Lung (tissue), 12 donors: ENCODE results near the gene CREB3. TPM values are rescaled to one million over a fixed set of nuclear protein-coding genes. Genes with fewer than 3 reads are reported as not detected.

Experiments
- ATAC-seq: fragments of 200-7000 bp; cut with Tn5 transposase; one replicate; pipeline ENCODE4 v1.9.1; 2020; ENCODE audit warnings: moderate number of reproducible peaks; ENCODE audit not compliant: insufficient read depth, low FRiP score
- DNase-seq, 3 donors: peaks; one replicate each; pipeline ENCODE4 v3.0.0-alpha.2; 2013 to 2017
- H3K27ac ChIP-seq, 2 donors: one replicate each; pipeline ENCODE4 v1.5.1; 2013; ENCODE audit warnings: mild to moderate bottlenecking in 2 of 2, moderate library complexity in 2 of 2, control low read depth in 1 of 2, inconsistent platforms in 1 of 2, low read depth in 1 of 2, low read length in 1 of 2
- H3K27me3 ChIP-seq, 3 donors: one replicate each; pipeline ENCODE4 v1.5.1; 2013; ENCODE audit warnings: low read length in 2 of 3; ENCODE audit not compliant: control insufficient read depth in 3 of 3, insufficient read depth in 3 of 3
- H3K36me3 ChIP-seq, 4 donors: one replicate each; pipeline ENCODE4 v1.5.1; 2013; ENCODE audit warnings: low read length in 4 of 4, mild to moderate bottlenecking in 1 of 4, moderate library complexity in 1 of 4; ENCODE audit not compliant: control insufficient read depth in 4 of 4, insufficient read depth in 4 of 4
- H3K4me1 ChIP-seq, 5 donors: one replicate each; pipeline ENCODE4 v1.5.1; 2013; ENCODE audit warnings: low read length in 5 of 5, mild to moderate bottlenecking in 2 of 5, moderate library complexity in 1 of 5; ENCODE audit not compliant: control insufficient read depth in 5 of 5, insufficient read depth in 5 of 5
- H3K4me3 ChIP-seq: one replicate; pipeline ENCODE4 v1.5.1; 2013; ENCODE audit warnings: mild to moderate bottlenecking, control low read depth, moderate library complexity
- H3K9ac ChIP-seq, 2 donors: one replicate each; pipeline ENCODE4 v1.5.1; 2013; ENCODE audit warnings: low read length in 2 of 2, control low read depth in 1 of 2; ENCODE audit not compliant: insufficient read depth in 1 of 2
- H3K9me3 ChIP-seq, 4 donors: one replicate each; pipeline ENCODE4 v1.5.1; 2013; ENCODE audit warnings: low read length in 3 of 4, mild to moderate bottlenecking in 1 of 4, moderate library complexity in 1 of 4; ENCODE audit not compliant: control insufficient read depth in 4 of 4, insufficient read depth in 3 of 4
- WGBS, 2 donors: extraction: QIAGEN DNeasy Blood & Tissue Kit; methylation state at CpG; one replicate each; pipeline ENCODE4 v1.1.7; 2013; 5-methylcytosine and 5-hydroxymethylcytosine counted together
- polyA plus RNA-seq, 2 donors: library from polyadenylated mRNA; stranded (reverse); fragments of 200-250 nt; gene quantifications; one replicate each; pipeline ENCODE4 v1.2.1, GENCODE V29; 2013
- total RNA-seq, 2 donors: library from RNA; depleted of rRNA in 1 of 2; stranded (reverse); fragments of >200 nt in 1 of 2; gene quantifications; one replicate each; pipeline ENCODE4 v1.2.1, GENCODE V29; 2014 to 2021
- TF ChIP-seq, protein P1 (sequence below): IDR thresholded peaks from 2 replicates; pipeline ENCODE4 v1.5.1; 2012; ENCODE audit warnings: mild to moderate bottlenecking; ENCODE audit errors: control extremely low read depth, extremely low read depth
- donor health status: control.
- donor health status: control.
- donor health status: Bipolar disorder and iron deficiency.
- donor health status: healthy.
- donor health status: DM: yes; HTN: yes; CAD: no.

CREB3 gene
- total and polyA plus RNA-seq, 4 donors: 25.1 to 43.3 (median 38.9) TPM

DNA sequence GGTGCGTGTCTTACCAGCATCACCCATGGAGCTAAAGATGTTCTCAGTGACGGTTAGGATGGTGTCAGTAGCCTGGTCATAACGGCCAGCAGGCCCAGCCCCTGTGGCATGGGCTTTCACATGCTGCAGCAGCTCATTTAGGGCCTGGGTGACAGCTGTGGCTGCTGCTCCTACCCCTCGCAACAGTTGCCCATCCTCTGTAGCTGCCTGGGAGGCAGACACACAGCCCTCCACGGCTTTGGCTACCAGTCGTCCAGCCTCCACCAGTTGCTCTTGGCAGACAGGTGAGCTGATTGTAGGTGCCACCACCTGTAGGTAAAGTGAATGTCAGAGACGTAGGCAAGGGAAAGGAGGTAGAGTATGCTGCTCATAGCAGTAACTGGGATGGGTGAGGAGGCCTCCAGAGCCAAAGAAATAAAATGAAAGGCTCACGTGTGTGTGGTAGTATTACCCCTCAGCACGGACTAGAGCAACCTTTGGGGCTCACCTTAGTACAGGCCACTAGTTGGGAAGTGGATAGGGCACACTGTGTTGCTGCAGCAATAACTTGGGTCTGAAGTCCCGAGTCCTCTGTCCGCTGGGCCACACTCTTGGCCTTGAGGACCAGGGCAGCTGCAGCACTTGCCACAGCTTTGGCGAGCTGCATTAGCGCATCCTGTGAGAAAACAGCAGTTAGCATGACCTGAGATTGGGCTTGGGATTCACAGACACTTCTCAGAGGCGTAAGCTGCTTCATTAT lies 15.2 kb upstream of the CREB3 start:
- Histone ChIP-seq H3K36me3 (peaks cover 68 to 92% (median 81%) of the 10 kb centered on the region in 4 donors), H3K27ac (no peak overlapping the region), H3K4me1 (no peaks in the 10 kb centered on the region), H3K9me3 (no peaks in the 10 kb centered on the region), H3K27me3 (no peaks in the 10 kb centered on the region), H3K9ac (no peak overlapping the region), H3K4me3 (no peak overlapping the region)
- 95% methylated on average over 14 of the region's 14 CpGs for WGBS, 2 donors
- ATAC-seq (no peak), DNase-seq (no peak)
- TF ChIP-seq, protein P1, sequence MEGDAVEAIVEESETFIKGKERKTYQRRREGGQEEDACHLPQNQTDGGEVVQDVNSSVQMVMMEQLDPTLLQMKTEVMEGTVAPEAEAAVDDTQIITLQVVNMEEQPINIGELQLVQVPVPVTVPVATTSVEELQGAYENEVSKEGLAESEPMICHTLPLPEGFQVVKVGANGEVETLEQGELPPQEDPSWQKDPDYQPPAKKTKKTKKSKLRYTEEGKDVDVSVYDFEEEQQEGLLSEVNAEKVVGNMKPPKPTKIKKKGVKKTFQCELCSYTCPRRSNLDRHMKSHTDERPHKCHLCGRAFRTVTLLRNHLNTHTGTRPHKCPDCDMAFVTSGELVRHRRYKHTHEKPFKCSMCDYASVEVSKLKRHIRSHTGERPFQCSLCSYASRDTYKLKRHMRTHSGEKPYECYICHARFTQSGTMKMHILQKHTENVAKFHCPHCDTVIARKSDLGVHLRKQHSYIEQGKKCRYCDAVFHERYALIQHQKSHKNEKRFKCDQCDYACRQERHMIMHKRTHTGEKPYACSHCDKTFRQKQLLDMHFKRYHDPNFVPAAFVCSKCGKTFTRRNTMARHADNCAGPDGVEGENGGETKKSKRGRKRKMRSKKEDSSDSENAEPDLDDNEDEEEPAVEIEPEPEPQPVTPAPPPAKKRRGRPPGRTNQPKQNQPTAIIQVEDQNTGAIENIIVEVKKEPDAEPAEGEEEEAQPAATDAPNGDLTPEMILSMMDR: no peak

DNA sequence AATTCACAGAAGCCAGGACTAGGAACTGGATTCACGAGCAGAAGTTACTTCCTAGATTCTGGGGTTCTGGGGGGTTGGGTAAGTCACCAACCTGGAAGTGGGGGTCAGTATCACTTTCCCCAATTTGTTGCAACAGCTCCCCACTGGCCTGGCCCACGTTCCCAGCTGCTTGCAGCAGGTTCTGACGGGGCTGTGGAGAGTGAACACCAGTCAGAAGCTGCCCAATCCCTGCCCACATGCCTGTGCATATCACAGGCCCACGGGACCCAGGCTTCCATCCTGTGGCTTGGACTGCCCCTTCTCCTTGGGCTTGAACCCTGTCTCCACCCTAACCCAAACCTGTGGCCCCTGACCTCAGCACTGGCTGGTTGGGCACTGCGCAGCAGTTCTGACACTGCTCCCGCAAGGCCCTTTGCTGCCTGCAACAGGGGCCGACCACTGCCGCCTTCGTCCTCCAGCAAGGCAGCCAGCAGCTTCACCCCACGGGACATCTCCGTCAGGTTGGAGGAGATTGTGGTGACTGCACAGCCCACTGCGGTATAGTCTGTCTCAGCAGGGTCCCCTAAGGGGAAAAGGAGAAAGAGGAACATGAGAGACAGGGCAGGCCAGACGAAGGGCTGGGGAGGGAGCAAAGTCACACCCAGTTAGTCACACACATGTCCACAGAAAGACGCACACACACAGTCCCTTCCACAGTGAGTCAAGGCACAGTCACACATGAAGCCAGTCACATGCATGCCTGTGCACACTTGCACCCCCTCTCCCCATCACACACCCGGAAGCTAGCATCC lies 13.6 kb upstream of the CREB3 start:
- H3K4me3 ChIP-seq: no peak overlapping the region
- H3K27me3 ChIP-seq: no peaks in the 10 kb centered on the region
- H3K27ac ChIP-seq: no peak overlapping the region
- ATAC-seq: no peak
- no peak overlapping the region for H3K9ac ChIP-seq
- TF ChIP-seq, protein P1: no peak
- H3K4me1 ChIP-seq: no peaks in the 10 kb centered on the region
- no peak for DNase-seq
- H3K36me3 ChIP-seq: peaks cover 68 to 94% (median 87%) of the 10 kb centered on the region in 4 donors
- H3K9me3 ChIP-seq: no peaks in the 10 kb centered on the region
- WGBS, 2 donors: 78 to 87% methylated on average over 15 of the region's 15 CpGs

DNA sequence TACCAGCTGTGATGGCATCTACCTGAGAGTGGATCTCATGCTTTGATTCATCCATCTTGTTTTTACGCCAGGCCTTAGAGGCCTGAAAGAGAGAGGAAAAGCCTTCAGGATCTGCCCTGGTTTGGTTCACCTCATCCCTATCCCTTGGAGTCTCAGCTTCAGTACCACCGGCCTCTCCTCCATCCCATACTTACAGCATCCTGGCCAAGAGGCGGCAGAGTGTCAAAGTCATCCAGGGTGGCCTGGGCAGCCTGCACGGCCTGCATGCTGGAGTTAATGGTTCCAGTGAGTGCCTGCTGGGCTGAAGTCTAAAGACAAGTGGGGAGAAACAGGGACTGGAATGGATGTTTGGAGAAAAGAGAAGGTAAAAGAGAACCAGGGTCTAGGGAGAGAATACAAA lies 12.9 kb upstream of the CREB3 start:
- H3K27ac ChIP-seq: no peak overlapping the region

More for the DNA sequence above, 12.9 kb upstream of the CREB3 start:
- Histone ChIP-seq H3K4me1 (no peaks in the 10 kb centered on the region), H3K36me3 (peaks cover 73 to 94% (median 87%) of the 10 kb centered on the region in 4 donors), H3K4me3 (no peak overlapping the region), H3K9ac (no peak overlapping the region), H3K9me3 (no peaks in the 10 kb centered on the region), H3K27me3 (no peaks in the 10 kb centered on the region)
- ATAC-seq (no peak), DNase-seq (no peak)
- TF ChIP-seq, protein P1: no peak
- WGBS, 2 donors: 96 to 97% methylated on average over 4 of the region's 4 CpGs
